ENCODE results near the gene CSTB. TPM values are rescaled to one million over a fixed set of nuclear protein-coding genes. Genes with fewer than 3 reads are reported as not detected.

Gene CSTB
- total RNA-seq, 1 experiment from 2014 or later, result 57.5 TPM

GRCh38 chr21:43797415-43797814 is 21.3 kb upstream of the CSTB start (continued):
- TF ChIP-seq TCF7L2 (IDR thresholded peaks at IDR 0.05; ENCODE audit: borderline replicate concordance, extremely low read depth, insufficient read depth, insufficient read length) (no peak), FOSL1 (IDR thresholded peaks at IDR 0.05; ENCODE audit: low read depth) (no peak), ZFX (IDR thresholded peaks at IDR 0.05) (no peak), EZH2phosphoT487 (IDR thresholded peaks at IDR 0.05; ENCODE audit: borderline replicate concordance) (no peak), YY1 (IDR thresholded peaks at IDR 0.05; ENCODE audit: extremely low read depth, insufficient replicate concordance, low read depth, low read length) (no peak)

- Histone ChIP-seq H3K4me3 (replicated peaks in 1 of 2; ENCODE audit: low read depth in 1 of 2, low read length in 2 of 2) (no peak overlapping the region), H2AFZ (ENCODE audit: low read depth, low read length, poor library complexity, severe bottlenecking) (no peak overlapping the region), H3K27ac (ENCODE audit: low read depth, low read length) (no peak overlapping the region), H3K79me2 (ENCODE audit: insufficient read depth, low read length) (peaks cover 75% of the 10 kb centered on the region), H3K9ac (ENCODE audit: low read length) (no peak overlapping the region), H3K27me3 (ENCODE audit: insufficient read depth, low read length) (no peaks in the 10 kb centered on the region), H4K20me1 (ENCODE audit: insufficient read depth) (no peaks in the 10 kb centered on the region; the same call in 1 of the 2 replicates), H3K36me3 (ENCODE audit: control insufficient read depth in 1 of 2, insufficient read depth in 2 of 2, low read length in 2 of 2) (peaks cover 70 to 80% of the 10 kb centered on the region in 2 experiments), H3K9me3 (ENCODE audit: control insufficient read depth in 1 of 2, insufficient read depth in 1 of 2, low read depth in 1 of 2, low read length in 2 of 2) (no peaks in the 10 kb centered on the region), H3K4me2 (ENCODE audit: low read length) (no peak overlapping the region), H3K4me1 (ENCODE audit: control insufficient read depth in 1 of 2, insufficient read depth in 2 of 2, low read length in 2 of 2) (peaks cover 4 to 12% of the 10 kb centered on the region in 2 experiments; a peak in 3 of 4 replicates), H3K9me2 (ENCODE audit: insufficient read depth) (no peaks in the 10 kb centered on the region)
- DNase-seq (ENCODE audit: low read depth, low spot score) (no peak), ATAC-seq (no peak)
- TF ChIP-seq RAD21 (IDR thresholded peaks at IDR 0.05; ENCODE audit: low read depth) (no peak), CEBPB (IDR thresholded peaks at IDR 0.05; ENCODE audit: low read depth) (no peak)
- POLR2A ChIA-PET, result no interaction called here
- no TSS peak for BruUV-seq (replicated peaks)
- intact Hi-C loops (cut with micrococcal nuclease), result no loop called here
- CTCF ChIA-PET, result no interaction called here
- RAD21 ChIA-PET (ENCODE audit: low non-redundant PET in 1 of 2, low total read pairs in 2 of 2, uncharacterized antibody in 2 of 2, unreplicated experiment in 2 of 2), result no interaction called here
Measured at GRCh38 chr21:43794857-43795256, 18.7 kb upstream of the CSTB start.

DNA sequence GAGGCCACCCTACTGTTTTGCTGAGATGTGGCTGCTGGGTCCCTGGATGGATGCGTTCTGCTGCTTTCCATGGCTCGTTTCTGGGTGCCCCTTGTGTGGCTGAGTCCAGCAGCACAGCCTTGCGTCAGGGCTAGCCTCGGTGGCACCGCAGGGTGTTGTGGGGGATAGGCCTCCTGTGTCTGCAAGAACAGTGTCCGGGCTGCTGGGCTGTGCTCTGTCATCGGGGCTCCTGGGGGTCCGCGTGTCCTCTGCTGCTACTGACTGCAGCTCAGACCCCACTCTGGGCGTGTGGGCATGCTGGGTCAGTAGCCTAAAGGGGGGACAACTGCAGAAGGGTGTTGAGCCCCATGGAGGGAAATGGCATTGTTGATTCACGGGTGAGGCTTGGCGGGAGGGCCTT is 18.2 kb upstream of the CSTB start:
- intact Hi-C loops (cut with micrococcal nuclease), result no loop called here
- H2AFZ ChIP-seq (ENCODE audit: low read depth, low read length, poor library complexity, severe bottlenecking), result no peak overlapping the region
- POLR2A ChIA-PET, result no interaction called here
- H4K20me1 ChIP-seq (ENCODE audit: insufficient read depth), result no peaks in the 10 kb centered on the region; the same call in 1 of the 2 replicates
- RAD21 ChIA-PET (ENCODE audit: low non-redundant PET in 1 of 2, low total read pairs in 2 of 2, uncharacterized antibody in 2 of 2, unreplicated experiment in 2 of 2), result no interaction called here
- H3K27ac ChIP-seq (ENCODE audit: low read depth, low read length), result no peak overlapping the region
- ATAC-seq, result no peak
- H3K9me3 ChIP-seq (ENCODE audit: control insufficient read depth in 1 of 2, insufficient read depth in 1 of 2, low read depth in 1 of 2, low read length in 2 of 2), result no peaks in the 10 kb centered on the region
- peaks cover 66 to 77% of the 10 kb centered on the region in 2 experiments for H3K36me3 ChIP-seq (ENCODE audit: control insufficient read depth in 1 of 2, insufficient read depth in 2 of 2, low read length in 2 of 2)
- H3K4me1 ChIP-seq (ENCODE audit: control insufficient read depth in 1 of 2, insufficient read depth in 2 of 2, low read length in 2 of 2), result peaks cover 4 to 12% of the 10 kb centered on the region in 2 experiments; a peak in 3 of 4 replicates
- DNase-seq (ENCODE audit: low read depth, low spot score), result no peak
- H3K27me3 ChIP-seq (ENCODE audit: insufficient read depth, low read length), result no peaks in the 10 kb centered on the region
- no peak overlapping the region for H3K9ac ChIP-seq (ENCODE audit: low read length)
- no TSS peak for BruUV-seq (replicated peaks)
- H3K4me3 ChIP-seq (replicated peaks in 1 of 2; ENCODE audit: low read depth in 1 of 2, low read length in 2 of 2), result no peak overlapping the region
- no peaks in the 10 kb centered on the region for H3K9me2 ChIP-seq (ENCODE audit: insufficient read depth)
- CTCF ChIA-PET, result no interaction called here
- no peak overlapping the region for H3K4me2 ChIP-seq (ENCODE audit: low read length)
- TF ChIP-seq SP1 (IDR thresholded peaks at IDR 0.05; ENCODE audit: low read depth) (no peak), ZFX (IDR thresholded peaks at IDR 0.05) (no peak), MAX (IDR thresholded peaks at IDR 0.05) (no peak), SRF (IDR thresholded peaks at IDR 0.05; ENCODE audit: low read depth) (no peak), POLR2A (IDR thresholded peaks at IDR 0.05; ENCODE audit: borderline replicate concordance, extremely low read depth, insufficient read depth, insufficient read length) (no peak), ATF3 (IDR thresholded peaks at IDR 0.05) (no peak), FOSL1 (IDR thresholded peaks at IDR 0.05; ENCODE audit: low read depth) (no peak), ZBTB33 (IDR thresholded peaks at IDR 0.05; ENCODE audit: extremely low read depth, insufficient replicate concordance, low read length) (no peak), CTCF (IDR thresholded peaks at IDR 0.05 in 2 of 3, conservative IDR thresholded peaks at IDR 0.05 in 1 of 3; ENCODE audit: borderline replicate concordance in 1 of 3, insufficient read depth in 1 of 3, low read depth in 2 of 3, low read length in 2 of 3) (no peak)
- peaks cover 80% of the 10 kb centered on the region for H3K79me2 ChIP-seq (ENCODE audit: insufficient read depth, low read length)
